Memory B cell (primary cell): ENCODE measurements around the gene OSER1.
"Not testable (repeated sequence)": the region's sequence is repeated elsewhere in the genome, so short reads cannot be mapped to it uniquely, and the experiment has no call there.

Experiments used
- ATAC-seq: fragments of 150-1000 bp; cut with Tn5 transposase; 2 replicates; pipeline ENCODE4 v1.10.0; 2021; ENCODE audit warnings: low read depth, mild to moderate bottlenecking, moderate library complexity
- DNase-seq, 2 donors: peaks; one replicate each; pipeline ENCODE4 v3.0.0; 2022; ENCODE audit warnings: low spot score in 2 of 2
- H3K27ac Mint-ChIP-seq: one replicate; pipeline ENCODE4 v1.8.0; 2022; ENCODE audit warnings: mild to moderate bottlenecking, moderate library complexity, mixed read lengths
- H3K27me3 Mint-ChIP-seq: one replicate; pipeline ENCODE4 v1.8.0; 2022; ENCODE audit warnings: mixed read lengths
- H3K36me3 Mint-ChIP-seq: one replicate; pipeline ENCODE4 v1.8.0; 2022; ENCODE audit warnings: mild to moderate bottlenecking, mixed read lengths
- H3K4me1 Mint-ChIP-seq: one replicate; pipeline ENCODE4 v1.8.0; 2022; ENCODE audit warnings: mixed read lengths
- H3K4me3 Mint-ChIP-seq: one replicate; pipeline ENCODE4 v1.8.0; 2022; ENCODE audit warnings: mild to moderate bottlenecking, moderate library complexity, mixed read lengths
- H3K9me3 Mint-ChIP-seq: one replicate; pipeline ENCODE4 v1.8.0; 2022; ENCODE audit warnings: mixed read lengths

The OSER1 gene

GRCh38 chr20:44234566-44235317 lies 24.2 kb upstream of the OSER1 start:
- no peaks in the 10 kb centered on the region for H3K36me3 Mint-ChIP-seq
- H3K9me3 Mint-ChIP-seq: peaks cover 2% of the 10 kb centered on the region
- H3K4me1 Mint-ChIP-seq: no peaks in the 10 kb centered on the region
- peaks cover 4% of the 10 kb centered on the region for H3K27me3 Mint-ChIP-seq
- no peak overlapping the region for H3K4me3 Mint-ChIP-seq
- DNase-seq (no peak), ATAC-seq (no peak)
- no peak overlapping the region for H3K27ac Mint-ChIP-seq

GRCh38 chr20:44233436-44234016 lies 23.0 kb upstream of the OSER1 start:
- Mint-ChIP-seq H3K36me3 (no peaks in the 10 kb centered on the region), H3K4me1 (no peaks in the 10 kb centered on the region), H3K27ac (no peak overlapping the region), H3K9me3 (peaks cover under 1% of the 10 kb centered on the region), H3K4me3 (no peak overlapping the region), H3K27me3 (peaks cover 3% of the 10 kb centered on the region)
- ATAC-seq (no peak), DNase-seq (no peak)

GRCh38 chr20:44232469-44232856 lies 21.9 kb upstream of the OSER1 start:
- H3K27ac Mint-ChIP-seq, DNase-seq, H3K4me3 Mint-ChIP-seq, H3K36me3 Mint-ChIP-seq, H3K27me3 Mint-ChIP-seq, H3K9me3 Mint-ChIP-seq, H3K4me1 Mint-ChIP-seq, ATAC-seq: not testable (repeated sequence)

GRCh38 chr20:44231713-44232468 lies 21.3 kb upstream of the OSER1 start:
- no peak for DNase-seq
- no peak for ATAC-seq
- no peak overlapping the region for H3K27ac Mint-ChIP-seq

GRCh38 chr20:44231193-44231592 lies 20.6 kb upstream of the OSER1 start:
- Mint-ChIP-seq H3K4me1 (no peaks in the 10 kb centered on the region), H3K9me3 (no peaks in the 10 kb centered on the region), H3K4me3 (no peak overlapping the region), H3K27me3 (peaks cover 2% of the 10 kb centered on the region), H3K36me3 (no peaks in the 10 kb centered on the region), H3K27ac (no peak overlapping the region)
- ATAC-seq (no peak), DNase-seq (no peak)

More at GRCh38 chr20:44231713-44232468, 21.3 kb upstream of the OSER1 start:
- H3K36me3 Mint-ChIP-seq: no peaks in the 10 kb centered on the region
- peaks cover 2% of the 10 kb centered on the region for H3K27me3 Mint-ChIP-seq
- no peak overlapping the region for H3K4me3 Mint-ChIP-seq
- H3K9me3 Mint-ChIP-seq: no peaks in the 10 kb centered on the region
- H3K4me1 Mint-ChIP-seq: no peaks in the 10 kb centered on the region

GRCh38 chr20:44228465-44229258 lies 18.1 kb upstream of the OSER1 start:
- no peaks in the 10 kb centered on the region for H3K36me3 Mint-ChIP-seq
- no peak for ATAC-seq

GRCh38 chr20:44224637-44225036 lies 14.1 kb upstream of the OSER1 start:
- Mint-ChIP-seq H3K4me3 (no peak overlapping the region), H3K27ac (no peak overlapping the region), H3K4me1 (peaks cover 3% of the 10 kb centered on the region), H3K9me3 (no peaks in the 10 kb centered on the region), H3K36me3 (peaks cover 4% of the 10 kb centered on the region), H3K27me3 (no peaks in the 10 kb centered on the region)
- no peak for ATAC-seq
- no peak for DNase-seq

More at GRCh38 chr20:44228465-44229258, 18.1 kb upstream of the OSER1 start:
- Mint-ChIP-seq H3K4me1 (no peaks in the 10 kb centered on the region), H3K9me3 (no peaks in the 10 kb centered on the region), H3K4me3 (no peak overlapping the region), H3K27ac (no peak overlapping the region), H3K27me3 (no peaks in the 10 kb centered on the region)
- no peak for DNase-seq

- H3K36me3 Mint-ChIP-seq: peaks cover 5% of the 10 kb centered on the region
- no peak overlapping the region for H3K27ac Mint-ChIP-seq
- H3K4me1 Mint-ChIP-seq: peaks cover 5% of the 10 kb centered on the region
- no peak for DNase-seq
- H3K9me3 Mint-ChIP-seq: no peaks in the 10 kb centered on the region
- ATAC-seq: no peak
- no peaks in the 10 kb centered on the region for H3K27me3 Mint-ChIP-seq
- H3K4me3 Mint-ChIP-seq: no peak overlapping the region
Measured at GRCh38 chr20:44223721-44224120, 13.2 kb upstream of the OSER1 start.

- H3K4me1 Mint-ChIP-seq: peaks cover 12% of the 10 kb centered on the region
- H3K27ac Mint-ChIP-seq: no peak overlapping the region
- H3K9me3 Mint-ChIP-seq: no peaks in the 10 kb centered on the region
- no peak for DNase-seq
- no peak overlapping the region for H3K4me3 Mint-ChIP-seq
- ATAC-seq: no peak
- H3K36me3 Mint-ChIP-seq: peaks cover 5% of the 10 kb centered on the region
- H3K27me3 Mint-ChIP-seq: no peaks in the 10 kb centered on the region
Measured at GRCh38 chr20:44222633-44223368, 12.2 kb upstream of the OSER1 start.

- DNase-seq: no peak
- no peak for ATAC-seq
- peaks cover 5% of the 10 kb centered on the region for H3K36me3 Mint-ChIP-seq
- no peaks in the 10 kb centered on the region for H3K9me3 Mint-ChIP-seq
- H3K4me1 Mint-ChIP-seq: peaks cover 16% of the 10 kb centered on the region
- H3K4me3 Mint-ChIP-seq: no peak overlapping the region
- no peaks in the 10 kb centered on the region for H3K27me3 Mint-ChIP-seq
- H3K27ac Mint-ChIP-seq: no peak overlapping the region
Measured at GRCh38 chr20:44222027-44222426, 11.5 kb upstream of the OSER1 start.

- peaks cover 16% of the 10 kb centered on the region for H3K4me1 Mint-ChIP-seq
Measured at GRCh38 chr20:44221368-44221954, 10.9 kb upstream of the OSER1 start.

GRCh38 chr20:44219791-44220190 lies 9.2 kb upstream of the OSER1 start:
- H3K9me3 Mint-ChIP-seq: no peaks in the 10 kb centered on the region
- H3K27me3 Mint-ChIP-seq: no peaks in the 10 kb centered on the region
- ATAC-seq (no peak), DNase-seq (no peak)
- no peak overlapping the region for H3K4me3 Mint-ChIP-seq
- peaks cover 23% of the 10 kb centered on the region for H3K4me1 Mint-ChIP-seq
- H3K36me3 Mint-ChIP-seq: peaks cover 11% of the 10 kb centered on the region
- H3K27ac Mint-ChIP-seq: no peak overlapping the region

More at GRCh38 chr20:44221368-44221954, 10.9 kb upstream of the OSER1 start:
- DNase-seq: no peak
- no peak for ATAC-seq
- no peaks in the 10 kb centered on the region for H3K9me3 Mint-ChIP-seq
- peaks cover 5% of the 10 kb centered on the region for H3K36me3 Mint-ChIP-seq
- no peak overlapping the region for H3K27ac Mint-ChIP-seq
- no peak overlapping the region for H3K4me3 Mint-ChIP-seq
- H3K27me3 Mint-ChIP-seq: no peaks in the 10 kb centered on the region

- Mint-ChIP-seq H3K27ac (no peak overlapping the region), H3K4me3 (no peak overlapping the region), H3K9me3 (no peaks in the 10 kb centered on the region), H3K4me1 (peaks cover 23% of the 10 kb centered on the region), H3K27me3 (no peaks in the 10 kb centered on the region), H3K36me3 (peaks cover 11% of the 10 kb centered on the region)
- ATAC-seq: no peak
- no peak for DNase-seq
Measured at GRCh38 chr20:44219170-44219730, 8.7 kb upstream of the OSER1 start.
